ENCODE measurements around the gene PTCH2.

DNA sequence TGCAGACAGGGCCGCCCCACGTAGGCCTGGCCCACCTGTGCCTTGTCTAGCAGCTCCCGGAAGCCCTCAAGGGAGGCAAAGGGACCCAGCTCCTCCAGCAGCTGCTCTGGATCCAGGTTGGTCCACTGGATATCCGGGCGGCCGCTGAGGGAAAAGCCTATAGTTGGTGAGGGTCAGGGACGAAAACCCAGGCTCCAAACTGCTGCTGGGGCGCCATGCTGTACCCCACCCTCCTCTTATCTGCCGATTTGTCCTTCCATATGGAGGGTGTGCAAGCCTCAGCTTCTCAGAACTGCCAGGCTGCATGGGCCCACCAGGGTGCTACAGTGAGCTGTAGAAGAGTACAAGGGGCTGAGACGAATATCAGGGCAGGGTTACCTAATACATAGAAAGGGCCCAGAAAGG lies 12.2 kb downstream of the PTCH2 start:
- TF ChIP-seq, protein P1, sequence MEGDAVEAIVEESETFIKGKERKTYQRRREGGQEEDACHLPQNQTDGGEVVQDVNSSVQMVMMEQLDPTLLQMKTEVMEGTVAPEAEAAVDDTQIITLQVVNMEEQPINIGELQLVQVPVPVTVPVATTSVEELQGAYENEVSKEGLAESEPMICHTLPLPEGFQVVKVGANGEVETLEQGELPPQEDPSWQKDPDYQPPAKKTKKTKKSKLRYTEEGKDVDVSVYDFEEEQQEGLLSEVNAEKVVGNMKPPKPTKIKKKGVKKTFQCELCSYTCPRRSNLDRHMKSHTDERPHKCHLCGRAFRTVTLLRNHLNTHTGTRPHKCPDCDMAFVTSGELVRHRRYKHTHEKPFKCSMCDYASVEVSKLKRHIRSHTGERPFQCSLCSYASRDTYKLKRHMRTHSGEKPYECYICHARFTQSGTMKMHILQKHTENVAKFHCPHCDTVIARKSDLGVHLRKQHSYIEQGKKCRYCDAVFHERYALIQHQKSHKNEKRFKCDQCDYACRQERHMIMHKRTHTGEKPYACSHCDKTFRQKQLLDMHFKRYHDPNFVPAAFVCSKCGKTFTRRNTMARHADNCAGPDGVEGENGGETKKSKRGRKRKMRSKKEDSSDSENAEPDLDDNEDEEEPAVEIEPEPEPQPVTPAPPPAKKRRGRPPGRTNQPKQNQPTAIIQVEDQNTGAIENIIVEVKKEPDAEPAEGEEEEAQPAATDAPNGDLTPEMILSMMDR (IDR thresholded peaks at IDR 0.05) = no peak
- no peak for TF ChIP-seq POLR2A (IDR thresholded peaks at IDR 0.05)
- no peak for TF ChIP-seq POLR2AphosphoS5 (IDR thresholded peaks at IDR 0.05)

All from prostate gland (tissue), 2 donors.